T-helper 2 cell (primary cell): Measurements from ENCODE around the gene CDH11.

ENCODE experiments used
- DNase-seq, 5 experiments: peaks; one replicate each; pipeline versions ENCODE4 v3.0.0 to v3.0.0-alpha.2; 2012 to 2022

Gene CDH11

GRCh38 chr16:65116818-65117430, 4.9 kb downstream of the CDH11 start:
- DNase-seq, result no peak

- DNase-seq, result no peak
These were observed 5.6 kb downstream of the CDH11 start for GRCh38 chr16:65116216-65116615.

GRCh38 chr16:65114527-65114926, 7.3 kb downstream of the CDH11 start:
- DNase-seq, result no peak

- DNase-seq, result no peak
These were observed 8.4 kb downstream of the CDH11 start for GRCh38 chr16:65113441-65113840.

GRCh38 chr16:65111306-65111705, 10.6 kb downstream of the CDH11 start:
- no peak for DNase-seq

GRCh38 chr16:65106757-65107156, 15.1 kb downstream of the CDH11 start:
- DNase-seq, result no peak

GRCh38 chr16:65105171-65105570, 16.7 kb downstream of the CDH11 start:
- DNase-seq, result no peak

- DNase-seq, result no peak
These were observed 17.4 kb downstream of the CDH11 start for GRCh38 chr16:65104471-65104870.

GRCh38 chr16:65102326-65102725, 19.5 kb downstream of the CDH11 start:
- no peak for DNase-seq

GRCh38 chr16:65101009-65101408, 20.9 kb downstream of the CDH11 start:
- DNase-seq, result no peak

- DNase-seq, result no peak
These were observed 22.3 kb downstream of the CDH11 start for GRCh38 chr16:65099607-65100006.

GRCh38 chr16:65098916-65099315, 22.9 kb downstream of the CDH11 start:
- no peak for DNase-seq

GRCh38 chr16:65097296-65097695, 24.6 kb downstream of the CDH11 start:
- DNase-seq, result no peak

- DNase-seq, result no peak
These were observed 26.0 kb downstream of the CDH11 start for GRCh38 chr16:65095906-65096305.

GRCh38 chr16:65095090-65095728, 26.7 kb downstream of the CDH11 start:
- no peak for DNase-seq

- DNase-seq, result no peak
These were observed 27.9 kb downstream of the CDH11 start for GRCh38 chr16:65094009-65094408.

GRCh38 chr16:65083164-65083857, 38.6 kb downstream of the CDH11 start:
- no peak for DNase-seq

GRCh38 chr16:65079549-65079948, 42.3 kb downstream of the CDH11 start:
- DNase-seq, result no peak

- DNase-seq, result no peak
These were observed 44.7 kb downstream of the CDH11 start for GRCh38 chr16:65077181-65077580.

GRCh38 chr16:65075877-65076276, 46.0 kb downstream of the CDH11 start:
- no peak for DNase-seq

GRCh38 chr16:65071433-65072311, 50.2 kb downstream of the CDH11 start:
- DNase-seq, result no peak

- no peak for DNase-seq
These were observed 50.9 kb downstream of the CDH11 start for GRCh38 chr16:65070831-65071432.

- no peak for DNase-seq
These were observed 52.1 kb downstream of the CDH11 start for GRCh38 chr16:65069766-65070165.
